GM18520 (cell line): ENCODE results near the gene TMEM174.

Source experiments
- ATAC-seq: cut with Tn5 transposase; IDR thresholded peaks from one replicate; pipeline ENCODE4 v1.9.1; 2021; ENCODE audit not compliant: unreplicated experiment

TMEM174 gene

DNA sequence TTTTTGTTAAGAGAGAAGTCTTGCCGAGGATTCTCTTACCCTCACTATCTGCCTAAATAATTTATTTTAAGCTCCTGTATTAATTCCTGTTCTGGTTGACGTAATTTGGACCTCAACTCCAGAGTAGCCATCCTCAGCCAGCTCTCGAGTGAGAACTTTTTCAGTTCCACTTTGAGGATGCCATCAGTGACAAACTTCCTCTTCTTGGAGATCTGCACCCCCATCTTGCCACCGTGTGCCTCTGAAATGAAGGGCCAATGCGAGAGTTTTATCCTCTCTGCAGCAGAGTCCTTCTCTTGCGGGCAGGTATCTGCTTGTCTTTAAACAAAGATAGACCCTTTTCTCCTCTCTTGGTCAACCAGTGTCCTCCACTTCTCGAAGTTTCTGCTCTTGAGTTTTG is 19.5 kb upstream of the TMEM174 start:
- ATAC-seq: no peak

DNA sequence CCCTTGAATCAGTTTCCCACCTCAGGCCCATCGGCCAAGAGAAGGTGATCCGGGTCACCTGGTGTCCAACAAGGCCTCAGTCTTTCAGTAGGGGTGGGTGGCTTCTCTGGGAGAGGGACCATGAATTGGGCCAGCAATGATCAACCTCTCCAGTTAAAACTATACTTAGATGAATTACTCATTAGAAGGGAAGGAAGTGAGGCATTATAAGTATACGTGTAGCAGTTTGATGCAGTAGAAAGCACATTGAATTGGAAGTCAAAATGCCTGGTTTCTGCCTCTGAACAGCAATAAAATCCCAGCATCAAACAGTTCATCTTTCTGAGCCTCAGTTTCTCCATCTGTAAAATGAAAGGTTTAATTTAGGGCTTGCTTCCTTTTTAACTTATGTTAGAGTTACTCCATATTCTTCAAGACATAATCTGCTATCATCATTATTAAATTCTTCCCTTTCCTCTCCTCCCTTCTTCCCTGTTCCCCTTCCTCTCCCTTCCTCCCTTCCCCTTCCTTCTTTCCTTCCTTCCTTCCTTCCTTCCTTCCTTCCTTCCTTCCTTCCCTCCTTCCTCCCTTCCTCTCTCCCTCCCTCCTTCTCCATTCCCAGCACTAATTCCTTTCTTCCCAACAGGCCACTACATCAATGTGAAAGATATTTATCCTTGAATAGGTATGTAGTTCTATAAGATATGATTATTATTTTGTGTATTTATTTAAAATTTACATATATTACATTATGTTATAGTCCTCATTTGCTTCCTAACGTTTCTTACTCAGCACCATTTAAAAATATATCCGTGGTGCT is 18.6 kb upstream of the TMEM174 start:
- no peak for ATAC-seq

DNA sequence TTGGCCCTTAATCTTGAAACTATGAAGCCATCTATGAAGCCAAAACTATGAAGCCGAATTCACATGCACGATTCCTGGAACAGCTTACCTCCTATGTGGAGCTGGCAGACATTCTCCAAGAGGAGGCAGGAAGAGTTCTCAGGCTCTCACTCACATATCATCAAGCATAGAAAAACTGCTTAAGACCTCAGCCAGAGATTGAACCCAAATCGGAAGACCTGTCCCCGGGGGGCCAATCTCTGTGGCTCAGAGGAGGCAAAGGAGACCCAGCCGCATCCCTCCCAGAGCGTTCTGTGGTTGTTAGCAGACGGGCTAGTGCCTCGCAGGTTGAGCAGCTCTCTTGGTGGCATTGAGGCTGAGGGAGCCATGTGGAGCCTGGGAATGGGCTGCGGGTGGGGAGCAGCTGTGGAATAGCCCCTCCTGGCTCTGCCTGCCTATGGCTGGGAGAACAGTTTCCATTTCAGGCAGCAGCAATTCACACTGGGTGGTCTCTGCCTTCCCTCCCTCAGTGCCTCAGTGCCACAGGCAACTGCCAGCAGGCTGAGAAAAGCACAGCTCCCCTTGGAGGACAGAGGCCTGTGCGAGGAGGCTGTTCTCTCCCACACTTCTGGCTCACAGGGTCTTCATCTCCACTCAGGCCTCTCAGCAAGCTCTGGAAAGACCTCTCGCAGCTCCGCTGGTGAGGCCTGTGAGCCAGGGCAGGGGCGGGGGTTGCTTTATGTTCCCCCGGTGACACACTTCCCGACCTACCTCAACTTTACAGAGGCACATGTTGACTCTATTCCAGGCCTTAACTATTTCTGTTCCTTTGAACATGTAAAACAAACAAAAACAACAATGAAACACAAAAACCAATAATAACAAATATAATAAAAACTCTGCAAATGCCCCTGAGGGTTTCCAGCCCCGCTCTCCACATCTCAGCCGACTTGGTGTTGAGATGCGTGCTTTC is 17.4 kb upstream of the TMEM174 start:
- no peak for ATAC-seq

DNA sequence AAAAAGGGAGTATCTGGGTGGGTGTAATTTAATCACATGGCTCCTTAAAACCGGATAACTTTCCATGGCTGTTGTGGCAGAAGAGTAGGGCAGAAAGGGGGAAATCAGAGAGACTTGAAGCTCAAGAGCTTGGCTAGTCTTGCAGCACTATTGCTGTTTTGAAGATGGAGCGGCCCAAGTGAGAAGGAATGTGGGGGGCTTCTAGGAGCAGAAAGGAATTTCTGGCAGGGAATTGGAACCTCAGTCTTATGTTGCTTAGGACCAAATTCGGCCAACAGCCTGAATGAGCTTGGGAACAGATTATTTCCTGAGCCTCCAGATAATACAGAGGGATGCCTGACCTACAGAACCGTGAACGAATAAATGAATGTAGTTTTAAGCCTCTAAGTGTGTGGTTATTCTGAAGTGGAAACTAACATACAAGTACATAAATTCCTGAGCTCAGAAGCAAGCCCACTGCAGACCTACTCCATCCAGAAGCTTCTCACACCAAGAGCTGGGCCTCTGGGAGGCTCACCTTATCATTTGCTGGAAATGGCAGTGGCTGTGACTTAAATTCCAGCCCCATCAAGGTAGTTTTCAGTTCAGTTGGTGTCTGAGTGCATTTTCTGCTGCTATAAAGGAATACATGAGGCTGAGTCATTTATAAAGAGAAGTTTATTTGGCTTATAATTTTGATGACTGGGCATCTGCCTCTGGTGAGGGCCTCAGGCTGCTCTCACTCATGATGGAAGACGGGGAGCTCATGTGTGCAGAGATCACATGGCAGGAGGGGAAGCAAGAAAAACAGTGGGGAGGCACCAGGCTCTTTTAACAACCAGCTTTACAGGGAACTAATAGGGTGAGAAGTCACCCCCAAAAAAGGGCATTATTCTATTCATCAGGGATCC is 15.3 kb upstream of the TMEM174 start:
- ATAC-seq: no peak

DNA sequence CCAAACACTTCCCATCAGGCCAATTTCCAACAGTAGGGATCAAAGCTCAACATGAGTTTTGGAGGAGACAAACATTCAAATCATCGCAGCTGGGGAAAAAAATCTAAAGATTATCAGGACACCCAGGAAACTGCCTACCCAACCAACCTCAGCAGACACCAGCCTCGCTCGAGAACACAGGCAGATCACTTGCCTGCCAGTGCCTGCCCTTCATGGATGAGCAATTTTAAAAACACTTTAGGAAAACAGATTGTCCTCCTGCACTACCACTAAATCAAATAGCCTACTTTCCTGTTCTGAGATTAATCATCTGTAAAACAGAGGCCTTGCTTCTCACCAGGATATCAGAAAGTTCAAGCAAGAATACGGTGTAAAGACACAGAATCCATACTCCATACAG is 14.7 kb upstream of the TMEM174 start:
- ATAC-seq: no peak

DNA sequence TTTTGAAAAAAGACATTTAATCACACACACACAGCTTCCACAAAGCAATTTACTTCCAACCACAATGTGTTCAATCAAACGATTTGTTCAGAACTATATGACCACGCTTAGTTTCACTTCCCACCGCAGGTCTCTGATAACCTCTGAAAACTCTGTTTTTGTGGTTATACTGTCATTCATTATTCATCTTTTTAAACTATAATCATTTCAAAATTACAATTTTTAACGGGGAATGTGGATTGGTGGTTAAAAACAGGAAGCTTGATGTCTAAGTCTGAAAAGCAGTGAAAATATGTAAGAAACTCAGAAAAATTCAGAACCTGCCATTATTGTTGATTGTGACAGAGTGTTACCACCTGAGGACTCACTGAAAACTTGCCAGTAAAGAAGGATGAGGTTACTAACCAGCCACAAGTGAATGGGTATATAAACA is 12.7 kb upstream of the TMEM174 start:
- ATAC-seq: peak; percentile 81

DNA sequence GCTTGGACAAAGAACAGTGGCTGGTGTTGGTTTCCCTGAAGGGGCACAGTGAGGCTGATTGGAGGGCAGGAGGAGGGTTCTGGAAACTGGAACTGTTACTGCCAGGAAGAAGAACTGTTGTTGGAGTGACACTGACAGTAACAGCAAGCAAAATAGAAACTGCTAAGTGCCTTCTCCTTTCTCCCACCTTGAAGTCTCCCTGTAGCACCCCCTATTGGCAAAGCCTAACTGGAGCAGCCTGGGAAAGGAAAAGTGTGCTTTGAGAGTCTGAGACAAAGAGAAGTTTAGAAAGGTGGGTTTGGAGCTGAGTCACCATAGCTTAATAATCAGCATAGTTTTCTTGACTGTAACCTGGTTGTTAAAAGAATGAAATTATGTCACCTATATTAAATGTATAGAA is 2.5 kb upstream of the TMEM174 start:
- no peak for ATAC-seq

DNA sequence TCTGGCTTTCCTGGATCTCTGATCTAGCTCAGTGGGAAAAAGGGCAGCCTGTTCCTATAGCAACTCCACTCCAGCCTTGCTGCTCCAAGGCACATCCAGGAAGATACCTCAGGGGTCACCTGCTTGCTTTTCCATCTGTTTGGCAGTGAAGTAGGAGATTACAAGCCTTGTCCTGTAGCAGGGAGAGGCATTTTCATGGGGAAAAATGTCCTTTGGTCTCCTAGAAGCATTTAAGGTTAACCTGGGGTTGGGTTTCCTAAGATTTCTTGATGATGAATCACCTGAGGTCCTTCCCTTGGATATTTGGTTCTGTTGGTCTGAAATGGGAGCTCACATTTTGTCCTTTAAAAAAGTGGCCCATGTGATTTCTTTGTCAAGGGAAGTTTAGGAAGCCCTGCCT is 1.5 kb upstream of the TMEM174 start:
- no peak for ATAC-seq

DNA sequence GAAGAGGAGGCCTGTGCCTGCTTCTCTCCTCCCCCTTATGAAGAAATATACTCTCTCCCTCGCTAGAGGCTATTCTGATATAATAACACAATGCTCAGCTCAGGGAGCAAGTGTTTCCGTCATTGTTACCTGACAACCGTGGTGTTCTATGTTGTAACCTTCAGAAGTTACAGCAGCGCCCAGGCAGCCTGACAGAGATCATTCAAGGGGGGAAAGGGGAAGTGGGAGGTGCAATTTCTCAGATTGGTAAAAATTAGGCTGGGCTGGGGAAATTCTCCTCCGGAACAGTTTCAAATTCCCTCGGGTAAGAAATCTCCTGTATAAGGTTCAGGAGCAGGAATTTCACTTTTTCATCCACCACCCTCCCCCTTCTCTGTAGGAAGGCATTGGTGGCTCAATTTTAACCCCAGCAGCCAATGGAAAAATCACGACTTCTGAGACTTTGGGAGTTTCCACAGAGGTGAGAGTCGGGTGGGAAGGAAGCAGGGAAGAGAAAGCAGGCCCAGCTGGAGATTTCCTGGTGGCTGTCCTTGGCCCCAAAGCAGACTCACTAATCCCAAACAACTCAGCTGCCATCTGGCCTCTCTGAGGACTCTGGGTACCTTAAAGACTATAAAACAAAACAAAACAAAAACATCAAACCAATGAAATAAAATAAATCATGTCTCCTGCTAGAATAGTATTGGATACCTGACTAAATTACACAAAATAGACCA is 1.3 kb downstream of the TMEM174 start:
- no peak for ATAC-seq

DNA sequence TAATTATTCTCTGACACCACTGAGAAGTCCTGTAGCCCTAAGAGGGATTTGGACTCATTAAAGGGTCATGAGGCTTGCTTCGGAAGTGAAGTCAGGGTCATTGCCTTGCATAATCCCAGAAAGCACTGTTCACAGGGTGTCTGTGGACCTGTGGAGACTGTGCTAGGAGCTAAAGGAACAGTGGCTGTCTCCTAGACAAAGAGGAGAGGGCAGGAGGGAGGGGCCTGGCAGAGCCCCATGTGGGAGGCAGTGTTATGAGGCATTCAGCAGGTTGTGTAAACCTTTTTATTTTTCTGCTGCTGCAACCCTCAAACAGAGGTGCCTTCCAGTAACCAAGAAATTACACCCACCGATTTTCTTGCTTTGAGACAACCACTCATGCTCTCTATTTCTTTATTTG is 3.3 kb downstream of the TMEM174 start:
- ATAC-seq: no peak

DNA sequence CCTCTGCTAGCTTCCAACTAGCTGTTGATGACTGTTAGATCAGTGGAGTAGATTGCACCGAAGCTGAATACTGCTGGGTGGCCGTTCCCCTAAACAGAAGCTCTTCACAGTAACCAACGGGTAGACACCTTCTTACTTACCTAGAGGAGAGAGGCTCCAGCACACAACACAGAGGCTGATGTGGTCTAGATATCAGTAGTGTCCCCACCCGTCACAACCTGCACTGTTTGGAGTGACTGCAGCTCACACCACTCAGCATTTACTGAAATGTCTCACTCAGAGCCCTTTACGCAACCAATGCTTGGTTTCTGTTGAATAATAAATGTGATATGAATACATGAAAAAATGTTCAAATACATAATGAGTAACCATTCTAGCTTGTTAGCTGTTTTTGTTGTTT is 5.3 kb downstream of the TMEM174 start:
- no peak for ATAC-seq

DNA sequence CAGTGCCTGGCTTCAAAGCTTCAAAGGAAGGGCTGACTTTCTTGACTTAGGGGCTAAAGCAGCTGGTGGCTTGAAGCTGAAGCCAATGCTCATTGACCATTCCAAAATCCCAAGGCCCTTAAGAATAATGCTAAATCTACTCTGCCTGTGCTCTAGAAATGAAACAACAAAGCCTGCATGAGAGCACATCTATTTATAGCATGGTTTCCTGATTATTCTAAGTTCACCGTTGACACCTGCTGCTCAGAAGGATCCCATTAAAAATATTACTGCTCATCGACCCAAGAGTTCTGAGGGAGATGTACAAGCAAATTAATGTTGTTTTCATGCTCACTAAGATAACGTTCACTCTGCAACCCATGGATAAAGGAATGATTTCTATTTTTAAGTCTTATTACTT is 6.7 kb downstream of the TMEM174 start:
- no peak for ATAC-seq

DNA sequence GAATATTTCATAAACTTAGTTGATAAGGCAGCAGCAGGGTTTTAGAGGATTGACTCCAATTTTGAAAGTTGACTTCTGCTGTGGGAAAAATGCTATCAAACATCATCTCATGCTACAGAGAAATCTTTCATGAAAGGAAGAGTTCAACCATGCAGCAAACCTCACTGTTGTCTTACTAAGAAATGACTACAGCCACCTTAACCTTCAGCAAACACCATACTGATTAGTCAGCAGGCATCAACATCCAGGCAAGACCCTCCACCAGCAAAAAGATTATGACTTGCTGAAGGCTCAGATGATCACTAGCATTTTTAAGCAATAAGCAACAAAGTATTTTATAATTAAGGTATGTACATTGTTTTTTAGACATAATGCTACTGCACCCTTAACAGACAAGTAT is 7.6 kb downstream of the TMEM174 start:
- ATAC-seq: no peak

DNA sequence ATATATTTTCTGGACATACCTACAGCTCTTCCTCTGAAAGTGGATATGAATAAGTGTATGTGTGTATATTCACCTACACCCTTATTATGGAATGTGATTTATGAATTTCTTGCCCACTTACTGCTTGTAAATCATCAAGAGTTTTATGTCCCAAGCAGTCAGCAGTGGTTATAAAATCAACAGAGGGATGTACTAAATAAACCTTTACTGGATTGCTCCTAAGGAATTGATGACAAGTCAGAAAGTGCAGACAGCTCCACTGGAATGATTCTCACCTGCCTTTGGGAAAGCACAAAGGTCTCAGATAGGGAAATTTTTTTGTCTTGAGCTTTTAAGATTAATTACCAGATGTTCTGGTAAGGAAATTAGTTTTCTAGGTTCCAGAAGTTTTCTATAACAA is 9.3 kb downstream of the TMEM174 start:
- ATAC-seq: no peak

DNA sequence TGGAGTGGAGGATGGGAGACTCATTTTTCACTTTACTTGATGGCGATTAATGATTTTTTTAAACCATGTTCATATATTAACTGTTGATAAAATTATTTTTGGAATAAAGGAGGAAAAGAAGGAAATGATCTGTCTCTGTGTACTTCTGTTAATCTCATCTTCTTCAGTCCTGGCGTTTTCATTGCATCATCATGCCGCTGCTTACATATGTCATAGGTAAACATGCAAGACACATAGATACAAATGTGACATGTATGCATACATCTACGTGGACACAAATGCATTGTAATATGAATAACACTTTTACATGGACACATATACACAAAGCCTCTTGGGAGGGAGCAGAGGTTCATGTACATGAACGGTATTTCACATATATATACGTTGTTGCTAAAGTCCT is 10.0 kb downstream of the TMEM174 start:
- no peak for ATAC-seq

DNA sequence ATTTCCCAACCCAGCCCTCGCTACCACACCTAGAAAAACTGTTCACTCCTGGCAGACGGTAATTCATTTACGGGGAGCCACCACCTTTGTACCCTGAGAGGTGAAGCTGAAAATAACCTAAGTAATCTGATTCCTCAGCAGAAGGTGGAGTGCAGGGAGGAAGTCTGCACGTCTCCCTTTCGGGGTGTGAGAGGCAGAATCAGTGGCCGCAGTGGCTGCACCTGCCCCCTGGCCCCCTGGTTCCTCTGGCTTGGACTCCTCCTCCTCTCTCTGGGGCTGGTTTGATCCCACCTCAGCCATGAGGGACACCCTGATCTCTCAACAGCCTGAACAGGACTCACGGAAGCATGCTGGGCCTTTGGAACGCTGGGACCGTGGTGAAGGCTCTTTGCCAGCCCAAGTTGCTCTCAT is 10.5 kb downstream of the TMEM174 start:
- no peak for ATAC-seq

DNA sequence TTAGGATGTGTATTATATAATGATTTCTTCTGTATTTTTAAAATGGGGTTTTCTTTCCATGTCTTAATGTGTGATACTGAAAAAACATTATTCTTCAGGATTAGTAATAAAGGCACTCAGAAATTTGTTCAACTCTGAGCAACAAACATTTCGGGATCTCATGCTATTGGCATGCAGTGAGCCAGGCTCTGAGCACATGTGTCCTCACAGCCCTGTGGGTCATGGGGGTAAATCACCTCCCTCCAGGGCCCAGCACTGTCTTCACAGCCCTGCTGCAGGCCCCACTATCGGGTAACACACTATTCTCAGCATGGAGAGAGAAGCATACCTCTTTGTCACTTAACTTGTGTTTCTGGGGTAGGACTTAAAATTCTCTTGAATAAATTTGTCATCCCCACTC is 14.0 kb downstream of the TMEM174 start:
- ATAC-seq: no peak

DNA sequence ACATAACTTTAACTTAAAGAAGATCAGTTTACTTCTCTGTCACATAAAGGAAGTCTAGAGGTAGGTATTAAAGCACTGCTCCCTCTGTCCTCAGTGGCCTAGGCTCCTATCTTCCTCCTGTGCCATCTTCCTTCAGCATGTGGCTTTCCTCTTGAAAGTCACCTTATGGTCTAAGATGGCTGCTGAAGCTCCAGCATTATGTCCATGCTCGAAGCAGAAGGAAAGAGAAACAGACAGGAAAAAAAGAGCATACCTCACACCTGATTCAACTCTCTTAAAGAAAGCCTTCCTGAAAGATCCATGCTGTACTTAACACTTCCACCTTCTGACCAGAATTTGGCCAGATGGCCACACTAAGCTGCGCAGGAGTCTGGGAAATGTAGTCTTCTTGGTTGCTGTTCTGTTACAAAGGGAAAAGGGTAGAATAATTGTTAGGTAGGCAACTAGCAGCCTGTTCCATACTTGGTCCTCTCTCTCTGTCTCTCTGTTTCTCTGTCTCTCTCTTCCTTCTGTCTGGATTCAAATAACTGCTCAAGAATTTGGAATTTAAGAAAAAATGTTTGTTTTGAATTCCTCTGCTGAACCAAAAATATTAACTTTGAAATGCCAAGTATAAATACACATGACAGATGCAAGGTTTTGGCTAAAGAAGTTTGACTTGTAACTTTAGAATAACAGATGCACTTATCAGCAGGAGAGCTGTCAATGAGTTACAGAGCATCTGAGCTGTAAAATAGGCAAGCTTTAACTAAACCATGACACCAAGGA is 16.0 kb downstream of the TMEM174 start:
- no peak for ATAC-seq

DNA sequence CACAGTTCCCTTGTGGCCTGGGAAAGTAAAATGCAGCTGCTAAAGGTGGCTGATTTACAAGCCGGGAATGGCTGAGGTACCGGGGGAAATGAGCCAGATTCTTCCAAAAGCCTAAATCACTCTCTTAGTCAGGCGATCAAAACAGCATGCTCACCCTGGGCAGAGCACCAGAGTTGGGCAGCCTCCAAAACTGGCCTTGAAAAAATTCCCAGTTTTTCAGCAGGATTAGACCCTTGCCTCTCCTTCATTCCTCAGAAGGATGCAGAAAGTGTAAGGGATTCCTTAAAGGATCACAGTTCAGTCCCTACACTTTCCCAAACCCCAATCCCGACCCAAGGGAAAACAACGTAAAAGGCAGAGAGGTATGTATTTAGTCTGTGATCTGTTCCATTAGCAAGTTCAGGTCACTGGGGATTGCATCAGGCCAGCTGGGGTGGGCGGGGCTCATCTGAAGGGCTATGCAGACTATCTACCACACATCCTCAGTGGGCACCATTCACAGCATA is 16.9 kb downstream of the TMEM174 start:
- ATAC-seq: no peak

DNA sequence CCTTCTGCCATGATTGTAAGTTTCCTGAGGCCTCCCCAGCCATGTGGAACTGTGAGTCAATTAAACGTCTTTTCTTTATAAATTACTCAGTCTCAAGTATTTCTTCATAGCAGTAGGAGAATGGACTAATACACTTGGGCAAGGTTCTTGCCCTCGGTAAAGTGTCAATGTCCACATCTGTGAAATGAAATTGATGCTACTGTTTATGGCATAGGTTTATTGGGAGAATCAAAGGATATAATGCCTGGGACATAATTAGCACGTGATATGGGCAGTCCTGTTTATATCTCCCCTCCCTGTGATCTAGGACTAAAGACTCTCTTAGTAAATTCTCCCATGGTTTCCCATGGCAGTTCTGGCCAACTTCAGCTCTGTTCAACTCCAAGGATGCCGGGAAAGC is 19.4 kb downstream of the TMEM174 start:
- ATAC-seq: no peak
